CD4-positive, alpha-beta T cell treated with Interleukin-6 at 100 ng/mL for 8 hours (primary cell): ENCODE measurements around the gene SMAP1.

ENCODE experiments used
- DNase-seq: peaks from one replicate; pipeline ENCODE4 v3.0.0-alpha.2; 2020; ENCODE audit warnings: mixed read lengths, low spot score

Gene SMAP1

GRCh38 chr6:70894001-70894400, 226.3 kb downstream of the SMAP1 start:
- no peak for DNase-seq

DNA sequence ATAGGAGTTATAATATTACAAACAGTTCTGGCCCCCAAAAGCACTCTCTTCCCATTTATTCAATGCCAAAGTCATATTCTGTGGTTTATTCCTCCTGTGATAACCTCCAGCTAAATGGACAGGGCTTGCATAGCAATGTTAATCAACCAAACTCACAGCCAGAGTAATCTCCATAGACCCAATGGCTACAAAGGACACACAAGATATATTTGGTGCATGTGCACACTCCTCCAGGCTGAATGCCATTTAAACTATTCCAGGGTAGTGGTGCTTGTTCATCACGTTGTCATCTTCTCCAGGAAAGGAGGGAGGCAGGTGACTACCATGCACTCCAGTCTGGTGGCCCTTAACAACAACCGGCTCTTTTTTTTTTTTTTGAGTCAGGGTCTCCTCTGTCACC, 232.4 kb downstream of the SMAP1 start:
- no peak for DNase-seq

DNA sequence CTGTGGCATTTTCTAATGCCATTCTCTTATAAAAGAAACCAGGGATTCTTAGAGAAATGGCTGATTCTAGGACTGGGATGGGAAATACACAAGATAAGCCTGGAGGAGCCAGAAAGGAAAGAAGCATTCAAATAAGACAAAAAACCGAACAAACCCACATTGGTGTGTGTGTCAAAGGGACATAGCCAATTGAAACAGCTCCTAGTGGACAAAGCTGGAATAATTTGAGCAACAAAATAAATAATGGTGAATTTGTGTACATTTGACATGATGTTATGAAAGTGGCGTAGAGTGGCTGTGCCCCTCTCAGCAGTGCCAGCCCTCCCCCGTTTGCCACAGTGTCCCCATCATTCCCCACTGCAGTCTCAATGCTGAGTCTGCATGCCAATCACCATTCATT, 233.6 kb downstream of the SMAP1 start:
- no peak for DNase-seq

GRCh38 chr6:70903665-70904452, 236.2 kb downstream of the SMAP1 start:
- no peak for DNase-seq

- DNase-seq: no peak
Observed at GRCh38 chr6:70905742-70906141, 238.1 kb downstream of the SMAP1 start.
